Subcutaneous adipose tissue (tissue), 4 donors: ENCODE data around the gene ADARB2. TPM values are rescaled to one million over a fixed set of nuclear protein-coding genes. Genes with fewer than 3 reads are reported as not detected.

ENCODE experiments used
- total RNA-seq, 4 donors: library from RNA; depleted of rRNA; stranded (reverse); fragments of >200 nt; gene quantifications; one replicate each; pipeline ENCODE4 v1.1.0, GENCODE V29; 2016
- TF ChIP-seq, protein P1 (sequence below): fragments of 450-650 bp; IDR thresholded peaks from one replicate; pipeline ENCODE4 v1.5.1; 2016; ENCODE audit warnings: low read depth, mild to moderate bottlenecking, control low read depth, antibody characterized with exemption, moderate library complexity

The ADARB2 gene
- total RNA-seq, 4 donors from 2014 or later = under 0.01 to 0.65 (median 0.44) TPM; not detected in 1

DNA sequence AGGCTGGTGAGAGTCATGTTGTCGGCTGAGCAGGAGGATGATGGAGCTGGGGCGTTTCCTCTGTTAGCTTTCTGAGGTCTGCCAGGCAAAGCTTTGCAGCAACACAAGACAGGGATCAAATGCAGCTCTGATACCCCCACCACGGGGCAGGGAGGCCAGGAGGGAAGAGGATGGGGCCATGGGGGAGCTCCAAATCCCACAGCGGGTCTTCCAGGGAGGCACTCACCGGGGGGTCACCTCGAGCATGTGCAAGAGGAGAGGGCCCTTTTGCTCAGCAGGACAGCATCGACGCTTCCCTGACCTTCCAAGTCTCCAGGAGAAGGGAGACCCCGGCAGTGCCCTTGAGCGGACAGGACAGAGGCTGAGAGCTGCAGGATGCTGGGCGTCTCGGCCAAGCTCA is 553.6 kb downstream of the ADARB2 start:
- TF ChIP-seq, protein P1, sequence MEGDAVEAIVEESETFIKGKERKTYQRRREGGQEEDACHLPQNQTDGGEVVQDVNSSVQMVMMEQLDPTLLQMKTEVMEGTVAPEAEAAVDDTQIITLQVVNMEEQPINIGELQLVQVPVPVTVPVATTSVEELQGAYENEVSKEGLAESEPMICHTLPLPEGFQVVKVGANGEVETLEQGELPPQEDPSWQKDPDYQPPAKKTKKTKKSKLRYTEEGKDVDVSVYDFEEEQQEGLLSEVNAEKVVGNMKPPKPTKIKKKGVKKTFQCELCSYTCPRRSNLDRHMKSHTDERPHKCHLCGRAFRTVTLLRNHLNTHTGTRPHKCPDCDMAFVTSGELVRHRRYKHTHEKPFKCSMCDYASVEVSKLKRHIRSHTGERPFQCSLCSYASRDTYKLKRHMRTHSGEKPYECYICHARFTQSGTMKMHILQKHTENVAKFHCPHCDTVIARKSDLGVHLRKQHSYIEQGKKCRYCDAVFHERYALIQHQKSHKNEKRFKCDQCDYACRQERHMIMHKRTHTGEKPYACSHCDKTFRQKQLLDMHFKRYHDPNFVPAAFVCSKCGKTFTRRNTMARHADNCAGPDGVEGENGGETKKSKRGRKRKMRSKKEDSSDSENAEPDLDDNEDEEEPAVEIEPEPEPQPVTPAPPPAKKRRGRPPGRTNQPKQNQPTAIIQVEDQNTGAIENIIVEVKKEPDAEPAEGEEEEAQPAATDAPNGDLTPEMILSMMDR = no peak

DNA sequence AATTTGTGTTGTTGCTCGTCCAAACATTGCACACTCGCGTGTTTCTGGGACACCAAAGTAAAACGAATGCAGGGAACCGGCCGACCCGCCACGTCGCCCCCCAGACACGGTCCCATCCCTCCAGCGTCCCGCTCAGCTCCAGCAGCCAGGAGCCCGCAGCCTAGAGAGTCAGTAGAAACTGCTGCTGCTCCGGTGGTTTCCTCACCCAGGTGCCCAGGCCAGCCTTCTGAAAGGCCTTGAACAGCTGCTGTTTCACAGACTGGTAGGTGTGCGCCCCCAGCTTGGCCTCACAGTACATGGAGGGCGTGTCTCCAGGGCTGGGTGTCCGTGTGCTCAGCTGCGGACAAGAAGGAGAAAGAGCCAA is 554.3 kb downstream of the ADARB2 start:
- TF ChIP-seq, protein P1 = no peak

DNA sequence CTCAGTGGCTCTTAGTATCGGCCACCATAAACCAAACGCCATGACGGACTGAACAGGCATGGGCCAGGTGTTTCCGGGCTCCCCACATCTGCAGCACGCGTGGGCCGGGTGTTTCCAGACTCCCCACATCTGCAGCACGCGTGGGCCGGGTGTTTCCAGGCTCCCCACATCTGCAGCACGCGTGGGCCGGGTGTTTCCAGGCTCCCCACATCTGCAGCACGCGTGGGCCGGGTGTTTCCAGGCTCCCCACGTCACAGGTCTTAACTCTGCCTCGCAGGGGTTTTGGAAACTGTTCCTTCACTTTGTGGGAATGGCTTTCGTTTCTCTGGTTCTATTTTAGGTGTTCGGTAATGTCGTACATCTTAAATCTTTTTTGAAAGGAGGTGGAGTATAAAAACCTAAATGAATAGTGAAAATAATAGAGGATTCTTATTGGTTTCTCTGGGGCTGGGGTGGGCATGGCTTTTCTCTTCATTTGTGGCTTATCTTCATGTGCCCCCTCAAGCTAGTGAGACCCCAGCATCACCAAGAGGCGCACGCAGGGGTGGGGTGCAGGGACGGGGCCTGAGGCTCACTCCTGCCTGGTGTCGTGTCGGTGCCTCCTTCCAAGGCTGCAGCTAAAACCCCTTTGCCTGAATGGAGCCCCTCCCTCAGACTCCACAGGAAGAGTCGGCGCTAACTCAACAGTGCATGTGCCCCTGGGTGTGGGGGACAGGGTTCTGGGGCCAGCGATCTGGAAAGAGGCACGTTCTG is 554.9 kb downstream of the ADARB2 start:
- TF ChIP-seq, protein P1 = no peak

DNA sequence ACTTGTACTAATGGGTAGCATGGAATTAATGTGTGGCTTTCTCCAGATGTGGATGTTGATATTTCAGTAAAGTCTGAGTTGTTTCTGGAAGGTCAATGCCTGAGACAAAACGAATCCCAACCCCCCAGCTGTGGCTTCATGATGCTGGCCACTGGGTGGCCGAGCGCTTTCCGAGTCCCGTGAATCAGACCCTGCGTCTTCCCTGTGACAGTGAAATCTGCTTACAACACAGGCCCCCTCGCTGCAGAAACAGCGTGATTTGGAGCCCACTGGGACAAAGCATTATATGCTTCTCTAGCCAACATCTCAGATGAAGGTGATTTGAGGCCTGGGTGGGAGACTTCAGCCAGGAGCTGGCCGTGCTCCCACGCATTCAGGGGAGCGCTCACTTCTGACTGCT is 556.5 kb downstream of the ADARB2 start:
- TF ChIP-seq, protein P1 = no peak

DNA sequence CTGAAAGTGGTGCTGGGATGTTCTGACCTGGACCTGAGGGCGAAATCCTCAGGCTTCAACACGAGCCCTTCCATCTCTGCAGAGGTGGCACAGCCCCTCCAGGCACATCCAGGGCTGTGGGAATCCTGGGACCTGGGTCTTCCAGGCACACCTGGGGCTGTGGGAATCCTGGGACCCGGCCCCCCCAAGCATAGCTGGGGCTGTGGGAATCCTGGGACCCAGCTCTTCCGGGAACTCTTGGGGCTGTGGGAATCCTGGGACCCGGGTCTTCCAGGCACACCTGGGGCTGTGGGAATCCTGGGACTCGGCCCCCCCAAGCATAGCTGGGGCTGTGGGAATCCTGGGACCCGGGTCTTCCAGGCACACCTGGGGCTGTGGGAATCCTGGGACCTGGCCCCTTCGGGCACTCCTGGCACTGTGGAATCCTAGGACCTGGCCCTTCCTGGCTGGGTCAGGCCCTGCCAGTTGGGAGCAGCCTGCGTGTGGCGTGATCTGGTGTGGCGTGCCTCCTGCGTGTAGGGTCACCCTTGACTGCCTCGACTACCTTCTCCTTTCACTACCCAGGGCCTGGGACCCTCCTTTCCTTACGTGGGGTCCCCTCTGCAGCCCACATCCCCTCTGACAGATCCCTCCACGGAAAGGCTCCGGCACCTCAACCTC is 557.1 kb downstream of the ADARB2 start:
- TF ChIP-seq, protein P1 = no peak

DNA sequence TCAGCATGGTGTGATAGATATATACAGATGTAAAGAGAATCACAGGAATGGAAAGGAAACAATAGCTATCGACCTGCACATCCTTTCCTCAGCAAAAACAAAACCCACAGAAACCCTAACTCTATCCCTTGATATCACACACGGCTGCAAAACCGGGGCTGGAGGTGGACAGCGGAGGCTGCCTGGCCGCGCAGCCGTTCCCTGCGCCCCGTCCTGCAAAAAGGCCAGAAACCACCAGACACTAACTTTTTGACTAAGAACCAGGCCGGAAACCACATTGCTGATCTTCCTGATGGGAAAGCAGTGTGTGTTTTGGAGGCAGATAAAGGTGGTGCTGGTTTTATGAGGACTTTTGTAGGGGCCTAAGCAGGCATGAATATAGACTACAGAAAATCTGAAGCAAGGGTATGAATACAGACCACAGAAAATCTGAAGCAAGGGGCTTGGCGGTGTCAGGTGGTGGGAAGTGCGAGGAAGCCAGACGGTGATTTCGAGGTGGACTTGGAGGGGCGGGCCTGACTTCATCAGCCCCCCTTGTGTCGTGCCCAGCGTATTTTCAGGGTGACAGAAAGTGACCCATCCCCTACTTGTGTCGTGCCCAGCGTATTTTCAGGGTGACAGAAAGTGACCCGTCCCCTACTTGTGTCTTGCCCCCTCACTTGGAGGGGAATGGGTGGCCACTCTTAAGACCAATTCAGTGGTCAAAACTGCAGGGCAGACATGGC is 557.8 kb downstream of the ADARB2 start:
- TF ChIP-seq, protein P1 = no peak

DNA sequence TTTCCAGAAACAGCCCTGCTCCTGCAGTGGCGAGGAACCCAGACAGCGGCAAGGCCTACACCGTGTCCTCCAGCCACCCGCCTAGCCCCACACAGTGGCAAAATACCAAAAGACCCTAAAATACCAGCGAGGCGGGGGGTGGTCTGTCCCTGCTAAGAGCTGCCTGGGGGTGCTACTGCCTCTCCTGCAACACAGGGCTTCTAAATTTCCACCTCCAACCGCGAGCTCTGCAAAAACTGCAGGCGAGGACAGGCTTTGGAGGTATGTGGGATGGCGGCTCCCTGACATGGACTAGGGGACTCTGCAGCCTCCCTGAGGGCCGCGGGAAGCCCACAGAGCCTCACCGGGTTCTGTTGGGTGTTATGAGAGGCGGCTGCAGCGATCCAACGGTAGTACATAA is 558.8 kb downstream of the ADARB2 start:
- TF ChIP-seq, protein P1 = no peak
